Measurements from ENCODE around the gene IMPDH2.

The IMPDH2 gene

GRCh38 chr3:48984663-48985062 lies 44.5 kb downstream of the IMPDH2 start:
- TF ChIP-seq CTCF (IDR thresholded peaks at IDR 0.05; ENCODE audit: insufficient read depth, low read length): no peak
- H3K4me3 ChIP-seq (replicated peaks; ENCODE audit: insufficient read depth, low read length): no peak overlapping the region
- H3K27ac ChIP-seq (replicated peaks): no peak overlapping the region
- no peaks in the 10 kb centered on the region for H3K27me3 ChIP-seq (ENCODE audit: insufficient read depth, poor library complexity, severe bottlenecking)
- no peak for DNase-seq (ENCODE audit: low read depth in 1 of 2, low spot score in 1 of 2)

GRCh38 chr3:48983096-48983495 lies 46.1 kb downstream of the IMPDH2 start:
- DNase-seq (ENCODE audit: low read depth in 1 of 2, low spot score in 1 of 2): no peak

GRCh38 chr3:48982686-48983085 lies 46.5 kb downstream of the IMPDH2 start:
- no peak for TF ChIP-seq REST (IDR thresholded peaks at IDR 0.05; ENCODE audit: insufficient replicate concordance, low read depth)
- no peak for TF ChIP-seq SPI1 (IDR thresholded peaks at IDR 0.05; ENCODE audit: borderline replicate concordance, low read depth)
- TF ChIP-seq GABPA (IDR thresholded peaks at IDR 0.05; ENCODE audit: low read depth): no peak
- no peak for TF ChIP-seq POLR2AphosphoS5 (IDR thresholded peaks at IDR 0.05; ENCODE audit: low read depth)
- no peak for TF ChIP-seq CTCF (IDR thresholded peaks at IDR 0.05; ENCODE audit: insufficient read depth, low read length)
- H3K27ac ChIP-seq (replicated peaks): no peak overlapping the region
- H3K4me3 ChIP-seq (replicated peaks; ENCODE audit: insufficient read depth, low read length): no peak overlapping the region
- no peaks in the 10 kb centered on the region for H3K27me3 ChIP-seq (ENCODE audit: insufficient read depth, poor library complexity, severe bottlenecking)
- DNase-seq (ENCODE audit: low read depth in 1 of 2, low spot score in 1 of 2): no peak

More at GRCh38 chr3:48983096-48983495, 46.1 kb downstream of the IMPDH2 start:
- Histone ChIP-seq H3K4me3 (replicated peaks; ENCODE audit: insufficient read depth, low read length) (no peak overlapping the region), H3K27ac (replicated peaks) (no peak overlapping the region), H3K27me3 (ENCODE audit: insufficient read depth, poor library complexity, severe bottlenecking) (no peaks in the 10 kb centered on the region)
- no peak for TF ChIP-seq SPI1 (IDR thresholded peaks at IDR 0.05; ENCODE audit: borderline replicate concordance, low read depth)
- TF ChIP-seq POLR2AphosphoS5 (IDR thresholded peaks at IDR 0.05; ENCODE audit: low read depth): no peak
- TF ChIP-seq CTCF (IDR thresholded peaks at IDR 0.05; ENCODE audit: insufficient read depth, low read length): no peak
- TF ChIP-seq REST (IDR thresholded peaks at IDR 0.05; ENCODE audit: insufficient replicate concordance, low read depth): no peak
- TF ChIP-seq GABPA (IDR thresholded peaks at IDR 0.05; ENCODE audit: low read depth): no peak

- H3K27me3 ChIP-seq (ENCODE audit: insufficient read depth, poor library complexity, severe bottlenecking): no peaks in the 10 kb centered on the region
Measured at GRCh38 chr3:48982016-48982415, 47.2 kb downstream of the IMPDH2 start.

More at GRCh38 chr3:48982016-48982415, 47.2 kb downstream of the IMPDH2 start:
- DNase-seq (ENCODE audit: low read depth in 1 of 2, low spot score in 1 of 2): no peak
- Histone ChIP-seq H3K27ac (replicated peaks) (no peak overlapping the region), H3K4me3 (replicated peaks; ENCODE audit: insufficient read depth, low read length) (no peak overlapping the region)
- no peak for TF ChIP-seq GABPA (IDR thresholded peaks at IDR 0.05; ENCODE audit: low read depth)
- TF ChIP-seq SPI1 (IDR thresholded peaks at IDR 0.05; ENCODE audit: borderline replicate concordance, low read depth): no peak
- TF ChIP-seq CTCF (IDR thresholded peaks at IDR 0.05; ENCODE audit: insufficient read depth, low read length): no peak
- TF ChIP-seq POLR2AphosphoS5 (IDR thresholded peaks at IDR 0.05; ENCODE audit: low read depth): no peak
- TF ChIP-seq REST (IDR thresholded peaks at IDR 0.05; ENCODE audit: insufficient replicate concordance, low read depth): no peak

Data from HL-60 (cell line).